Fibroblast of skin of right biceps (primary cell): ENCODE data around the gene SLC13A4.
"Not testable (repeated sequence)": the region's sequence is repeated elsewhere in the genome, so short reads cannot be mapped to it uniquely, and the experiment has no call there.

Experiments
- DNase-seq: peaks from one replicate; pipeline ENCODE4 v3.0.0-alpha.2; 2013

The SLC13A4 gene

DNA sequence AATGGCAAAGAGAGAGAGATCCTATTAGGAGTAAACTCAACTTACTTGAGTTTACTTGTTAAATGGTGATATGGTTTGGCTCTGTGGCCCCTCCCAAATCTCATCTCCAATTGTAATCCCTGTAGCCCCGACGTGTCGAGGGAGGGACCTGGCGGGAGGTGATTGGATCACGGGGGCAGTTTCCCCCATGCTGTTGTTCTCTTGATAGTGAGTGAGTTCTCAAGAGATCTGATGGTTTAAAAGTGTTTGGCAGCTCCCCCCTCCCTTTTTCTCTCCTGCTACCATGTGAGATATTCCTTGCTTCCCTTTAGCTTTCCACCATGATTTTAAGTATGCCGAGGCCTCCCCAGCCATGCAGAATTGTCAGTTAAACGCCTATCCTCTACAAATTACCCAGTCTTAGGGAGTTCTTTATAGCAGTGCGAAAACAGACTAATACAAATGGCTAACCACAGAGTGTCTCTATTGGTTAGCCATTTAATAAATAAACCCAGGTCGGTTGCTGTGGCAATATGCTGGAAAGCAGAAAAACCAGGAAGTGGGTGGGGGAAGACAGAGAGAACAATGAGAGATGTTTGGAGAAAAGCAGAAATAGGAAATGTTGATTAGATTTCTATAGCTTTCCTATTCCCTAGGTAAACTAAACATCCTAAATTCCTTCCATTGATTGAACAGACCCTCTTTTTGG lies 68.7 kb downstream of the SLC13A4 start:
- no peak for DNase-seq

- no peak for DNase-seq
Observed at GRCh38 chr7:135658564-135658963, 69.4 kb downstream of the SLC13A4 start.

DNA sequence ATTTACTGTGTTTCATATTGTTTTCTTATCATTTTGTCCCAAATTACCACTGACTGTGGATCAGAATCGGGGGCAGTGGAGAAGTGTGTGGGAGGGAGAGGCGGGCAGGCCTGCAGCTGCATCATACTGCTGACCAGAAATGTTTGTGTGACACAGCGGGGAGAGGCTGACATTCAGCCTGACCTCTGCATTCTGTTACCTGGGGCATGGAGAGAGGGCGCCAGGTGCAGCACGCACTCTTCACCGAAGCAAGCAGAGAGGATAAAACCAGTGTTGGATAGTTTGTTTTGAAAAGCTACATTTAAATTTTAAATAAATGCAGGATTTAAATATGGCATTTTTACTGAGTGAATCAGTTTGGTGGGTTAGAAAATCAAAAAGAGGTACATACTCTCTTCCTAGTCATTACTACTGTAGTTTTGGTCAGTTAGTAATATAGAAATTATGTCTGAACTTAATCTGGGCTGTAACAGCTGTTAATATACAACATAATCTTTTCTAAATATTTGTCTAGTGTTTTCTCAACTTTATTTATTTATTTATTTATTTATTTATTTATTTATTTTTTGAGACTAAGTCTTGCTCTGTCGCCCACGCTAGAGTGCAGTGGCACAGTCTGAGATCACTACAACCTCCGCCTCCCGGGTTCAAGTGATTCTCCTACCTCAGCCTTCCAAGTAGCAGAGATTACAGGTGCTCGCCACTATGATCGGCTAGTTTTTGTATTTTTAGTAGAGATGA lies 74.5 kb downstream of the SLC13A4 start:
- no peak for DNase-seq

- DNase-seq = peak; percentile 96
Observed at GRCh38 chr7:135650831-135651573, 77.0 kb downstream of the SLC13A4 start.

GRCh38 chr7:135648235-135648634 lies 79.8 kb downstream of the SLC13A4 start:
- DNase-seq = no peak

DNA sequence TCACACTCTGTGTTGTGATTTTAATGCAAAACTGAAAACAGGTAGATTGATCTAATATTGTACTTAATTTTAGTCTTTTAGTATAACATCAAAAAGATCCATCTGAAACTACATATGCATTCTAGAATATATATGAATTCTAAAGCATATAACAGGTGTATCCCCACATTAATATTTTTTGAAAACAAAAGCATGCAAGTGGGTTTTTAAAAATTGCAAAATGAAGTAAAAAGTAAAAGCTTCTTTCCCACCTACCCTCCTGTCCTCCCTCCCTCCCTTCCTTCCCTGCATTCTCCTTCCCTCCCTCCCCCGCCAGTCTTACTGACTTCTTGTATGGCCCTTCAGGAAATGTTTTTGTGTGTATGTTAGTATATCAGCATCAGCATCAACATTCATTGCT lies 80.2 kb downstream of the SLC13A4 start:
- DNase-seq = no peak

GRCh38 chr7:135645296-135645904 lies 82.6 kb downstream of the SLC13A4 start:
- peak; percentile 31 for DNase-seq

- DNase-seq = no peak
Observed at GRCh38 chr7:135644729-135645128, 83.3 kb downstream of the SLC13A4 start.

DNA sequence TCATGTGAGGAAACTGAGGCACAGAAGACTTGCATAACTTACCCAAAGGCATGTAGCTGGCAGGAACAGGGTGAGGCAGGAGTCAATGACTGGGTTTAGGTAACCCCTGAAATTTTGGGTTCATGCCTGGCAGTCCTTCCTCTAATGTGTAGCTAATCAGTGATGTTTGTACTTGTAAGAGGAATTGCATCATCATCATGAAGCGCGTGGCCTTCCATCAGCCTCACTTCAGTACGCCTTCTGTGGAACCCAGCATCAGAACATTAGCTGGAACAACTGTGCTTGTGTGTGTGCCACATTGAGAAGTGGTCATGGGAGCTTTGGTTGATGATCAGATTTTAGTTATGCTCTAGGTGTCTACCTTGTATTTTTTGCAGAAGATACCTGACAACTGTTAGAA lies 83.8 kb downstream of the SLC13A4 start:
- DNase-seq = no peak

DNA sequence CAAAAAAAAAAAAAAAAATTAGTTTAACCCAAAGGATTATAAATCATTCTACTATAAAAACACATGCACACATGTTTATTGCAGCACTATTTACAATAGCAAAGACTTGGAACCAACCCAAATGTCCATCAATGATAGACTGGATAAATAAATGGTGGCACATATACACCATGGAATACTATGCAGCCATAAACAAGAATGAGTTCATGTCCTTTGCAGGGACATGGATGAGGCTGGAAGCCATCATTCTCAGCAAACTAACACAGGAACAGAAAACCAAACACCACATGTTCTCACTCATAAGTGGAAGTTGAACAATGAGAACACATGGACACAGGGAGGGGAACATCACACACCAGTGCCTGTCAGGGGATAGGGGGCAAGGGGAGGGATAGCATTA lies 88.3 kb downstream of the SLC13A4 start:
- not testable (repeated sequence) for DNase-seq

DNA sequence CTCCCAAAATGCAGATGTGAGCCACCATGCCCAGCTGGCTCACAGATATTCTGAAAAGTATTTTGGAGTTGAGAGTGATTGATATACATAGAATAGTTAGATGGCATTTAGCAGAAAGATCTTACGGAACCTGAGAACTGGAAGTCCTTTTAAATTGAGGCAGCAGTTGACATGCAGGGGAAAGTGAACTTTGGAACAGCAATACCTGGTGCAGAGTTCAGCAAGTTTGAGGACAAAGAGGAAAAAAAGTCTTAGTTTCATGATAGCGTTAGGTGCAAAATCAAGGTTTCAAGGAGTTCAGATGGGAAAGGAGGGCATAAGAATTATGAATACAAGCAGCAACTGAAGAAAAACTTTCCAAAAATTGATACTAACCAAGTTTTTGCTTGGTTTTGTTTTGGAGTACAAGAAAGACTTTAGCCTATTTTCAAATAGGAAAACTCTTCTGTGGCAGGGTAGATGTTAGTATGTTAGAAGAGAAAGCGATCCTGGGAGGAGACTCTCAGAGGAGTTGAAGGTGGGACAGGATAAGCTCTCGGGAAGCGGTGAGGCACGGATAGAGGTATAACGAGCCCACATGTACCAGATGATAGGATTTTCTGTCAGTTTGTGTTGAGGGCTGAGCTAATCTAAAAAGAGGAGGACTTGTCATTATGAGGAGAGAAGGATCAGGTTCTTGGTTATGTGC lies 93.7 kb downstream of the SLC13A4 start:
- no peak for DNase-seq
